ENCODE results near the gene HTR3E.

DNA sequence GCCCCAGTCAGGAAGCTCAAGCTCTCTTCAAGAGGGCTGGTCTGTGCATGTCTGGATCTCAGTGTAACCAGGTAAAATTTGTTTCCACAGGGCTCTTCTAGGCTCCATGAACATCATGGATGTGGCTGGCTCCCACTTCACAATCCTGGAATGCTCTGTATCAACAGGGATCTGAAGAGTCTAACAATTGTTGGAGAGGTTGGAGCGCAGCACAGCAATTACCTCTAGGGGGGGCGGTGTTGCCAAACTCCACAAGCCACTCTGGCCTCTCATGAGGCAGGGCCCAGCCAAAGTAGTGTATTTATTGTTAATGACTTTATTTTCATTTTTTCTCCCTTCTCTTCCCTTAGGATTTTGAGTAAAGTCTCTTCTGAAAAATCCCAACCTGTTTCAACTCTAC, 32.1 kb downstream of the HTR3E start:
- TF ChIP-seq CTCF (IDR thresholded peaks at IDR 0.05 in 8 of 11, conservative IDR thresholded peaks at IDR 0.05 in 3 of 11): peak in 1 of 11 experiments; percentile 14
- TF ChIP-seq POLR2A (IDR thresholded peaks at IDR 0.05): no peak
- no peak for TF ChIP-seq POLR2AphosphoS5 (IDR thresholded peaks at IDR 0.05)

Data from spleen (tissue), 7 donors.